SK-N-MC (cell line): ENCODE results near the gene HIP1.

ENCODE experiments used
- EZH2 ChIP-seq: fragments of 200-600 bp; sonication (generic); IDR thresholded peaks from one replicate; pipeline ENCODE4 v1.6.1; 2017; ENCODE audit warnings: antibody characterized with exemption
- FOXP2 ChIP-seq: optimal IDR thresholded peaks from 2 replicates; pipeline ENCODE3; 2011; ENCODE audit warnings: mild to moderate bottlenecking, moderate library complexity; ENCODE audit not compliant: insufficient read depth; ENCODE audit errors: extremely low read length, control extremely low read depth
- POLR2AphosphoS5 ChIP-seq: IDR thresholded peaks from 2 replicates; pipeline ENCODE4 v1.6.1; 2012; ENCODE audit warnings: mild to moderate bottlenecking, low read depth, low read length, borderline replicate concordance

GRCh38 chr7:75719626-75720025, 19.1 kb downstream of the HIP1 start:
- no peak for TF ChIP-seq POLR2AphosphoS5
- no peak for TF ChIP-seq EZH2
- TF ChIP-seq FOXP2: no peak
